Trophoblast cell (in vitro differentiated cells and primary cell): ENCODE data around the gene MCTP2.

Source experiments
- DNase-seq, 2 donors: peaks; one replicate each; pipeline ENCODE4 v3.0.0-alpha.2; 2016
- H2AFZ ChIP-seq: 2 replicates; pipeline ENCODE4 v1.6.1; 2013; ENCODE audit warnings: low read length, moderate library complexity, mild to moderate bottlenecking; ENCODE audit not compliant: insufficient read depth, poor library complexity
- H2AK5ac ChIP-seq: 2 replicates; pipeline ENCODE4 v1.6.1; 2013; ENCODE audit warnings: mild to moderate bottlenecking, low read length
- H2BK120ac ChIP-seq: 2 replicates; pipeline ENCODE4 v1.6.1; 2013; ENCODE audit warnings: low read length, mild to moderate bottlenecking, moderate library complexity; ENCODE audit not compliant: insufficient read depth, poor library complexity
- H2BK12ac ChIP-seq: 2 replicates; pipeline ENCODE4 v1.6.1; 2013; ENCODE audit warnings: mild to moderate bottlenecking, low read length, moderate library complexity
- H2BK5ac ChIP-seq: 2 replicates; pipeline ENCODE4 v1.6.1; 2013; ENCODE audit warnings: low read length, low read depth, moderate library complexity, mild to moderate bottlenecking; ENCODE audit not compliant: poor library complexity
- H3K14ac ChIP-seq: 2 replicates; pipeline ENCODE4 v1.6.1; 2013; ENCODE audit warnings: mild to moderate bottlenecking, low read length
- H3K18ac ChIP-seq: 2 replicates; pipeline ENCODE4 v1.6.1; 2013; ENCODE audit warnings: mild to moderate bottlenecking, low read length
- H3K23ac ChIP-seq: 2 replicates; pipeline ENCODE4 v1.6.1; 2013; ENCODE audit warnings: low read length
- H3K27ac ChIP-seq: 2 replicates; pipeline ENCODE4 v1.5.1; 2013; ENCODE audit warnings: low read depth, mild to moderate bottlenecking, inconsistent platforms, low read length, moderate library complexity
- H3K27me3 ChIP-seq: 2 replicates; pipeline ENCODE4 v1.6.1; 2013; ENCODE audit warnings: inconsistent platforms, mild to moderate bottlenecking, low read length, moderate library complexity; ENCODE audit not compliant: insufficient read depth
- H3K36me3 ChIP-seq, 2 experiments: 1 replicate in 1 of 2; 2 replicates in 1 of 2; pipeline ENCODE4 v1.6.1; 2013; ENCODE audit warnings: low read length in 2 of 2, mild to moderate bottlenecking in 2 of 2, moderate library complexity in 1 of 2; ENCODE audit not compliant: insufficient read depth in 2 of 2, control insufficient read depth in 1 of 2
- H3K4ac ChIP-seq: 2 replicates; pipeline ENCODE4 v1.6.1; 2013; ENCODE audit warnings: low read depth, mild to moderate bottlenecking, low read length, moderate library complexity
- H3K4me1 ChIP-seq, 2 experiments: 1 replicate in 1 of 2; 2 replicates in 1 of 2; pipeline ENCODE4 v1.6.1; 2013; ENCODE audit warnings: low read length in 2 of 2, mild to moderate bottlenecking in 2 of 2, moderate library complexity in 1 of 2; ENCODE audit not compliant: insufficient read depth in 2 of 2, control insufficient read depth in 1 of 2
- H3K4me2 ChIP-seq: 2 replicates; pipeline ENCODE4 v1.6.1; 2013; ENCODE audit warnings: inconsistent platforms, mild to moderate bottlenecking, low read length, moderate library complexity
- H3K4me3 ChIP-seq: 2 replicates; pipeline ENCODE4 v1.5.1; 2013; ENCODE audit warnings: mild to moderate bottlenecking, low read depth, low read length, inconsistent platforms
- H3K79me1 ChIP-seq: one replicate; pipeline ENCODE4 v1.6.1; 2013; ENCODE audit warnings: low read length
- H3K79me2 ChIP-seq: 2 replicates; pipeline ENCODE4 v1.6.1; 2013; ENCODE audit warnings: low read length, mild to moderate bottlenecking; ENCODE audit not compliant: control insufficient read depth, insufficient read depth, poor library complexity
- H3K9ac ChIP-seq: 2 replicates; pipeline ENCODE4 v1.6.1; 2013; ENCODE audit warnings: mild to moderate bottlenecking, low read length
- H3K9me3 ChIP-seq: 2 replicates; pipeline ENCODE4 v1.6.1; 2013; ENCODE audit warnings: low read depth, mild to moderate bottlenecking, control low read depth, inconsistent platforms, low read length; ENCODE audit not compliant: insufficient read depth
- H4K12ac ChIP-seq: 2 replicates; pipeline ENCODE4 v1.6.1; 2013; ENCODE audit warnings: low read depth, mild to moderate bottlenecking, low read length, moderate library complexity
- H4K8ac ChIP-seq: 2 replicates; pipeline ENCODE4 v1.6.1; 2013; ENCODE audit warnings: low read depth, mild to moderate bottlenecking, low read length, moderate library complexity
- H4K91ac ChIP-seq: one replicate; pipeline ENCODE4 v1.6.1; 2013; ENCODE audit warnings: low read depth, mild to moderate bottlenecking, low read length, moderate library complexity
- WGBS: extraction: QIAGEN DNeasy Blood & Tissue Kit; methylation state at CpG from one replicate; pipeline ENCODE4 v1.1.7; 2013; ENCODE audit warnings: missing lambda C conversion rate; ENCODE audit not compliant: insufficient read length, insufficient coverage; ENCODE audit errors: extremely low coverage; 5-methylcytosine and 5-hydroxymethylcytosine counted together

The MCTP2 gene

GRCh38 chr15:94467034-94467433, 235.7 kb downstream of the MCTP2 start:
- Histone ChIP-seq H2BK12ac (no peak overlapping the region), H4K12ac (no peak overlapping the region), H3K14ac (no peak overlapping the region), H4K91ac (no peak overlapping the region), H3K27ac (no peak overlapping the region), H2AFZ (no peak overlapping the region), H3K9me3 (no peaks in the 10 kb centered on the region), H3K79me1 (no peaks in the 10 kb centered on the region), H4K8ac (no peak overlapping the region), H3K36me3 (no peaks in the 10 kb centered on the region), H2AK5ac (no peak overlapping the region), H3K79me2 (no peaks in the 10 kb centered on the region), H3K23ac (no peak overlapping the region), H3K4me3 (no peak overlapping the region), H3K4me2 (no peak overlapping the region), H2BK120ac (no peak overlapping the region), H3K4ac (no peak overlapping the region), H3K27me3 (no peaks in the 10 kb centered on the region), H3K9ac (no peak overlapping the region), H3K18ac (no peak overlapping the region), H2BK5ac (no peak overlapping the region), H3K4me1 (no peaks in the 10 kb centered on the region)
- no CpG with 5 or more reads among the region's 1 CpG for WGBS
- DNase-seq = no peak

DNA sequence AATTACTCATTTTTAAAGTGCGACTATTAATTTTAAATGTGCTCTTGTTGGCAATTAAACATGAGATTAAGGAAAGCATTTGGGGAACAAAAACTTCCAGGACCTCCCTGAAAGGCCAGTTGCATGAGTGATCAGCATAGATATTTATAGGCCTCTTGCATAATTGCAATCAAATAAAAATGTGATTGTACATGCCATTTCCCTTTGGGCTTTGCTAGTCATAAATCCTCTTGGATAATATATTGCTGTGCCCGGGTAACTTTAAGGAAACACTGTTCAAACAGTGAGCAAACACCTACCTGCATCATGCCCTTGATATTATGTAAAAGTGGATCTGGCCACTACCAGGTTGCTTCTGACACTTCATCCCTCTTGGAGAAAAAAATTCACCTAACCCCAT, 239.1 kb downstream of the MCTP2 start:
- Histone ChIP-seq H3K79me2 (no peaks in the 10 kb centered on the region), H3K36me3 (no peaks in the 10 kb centered on the region), H2AFZ (no peak overlapping the region), H3K18ac (no peak overlapping the region), H3K14ac (no peak overlapping the region), H3K4ac (no peak overlapping the region), H2BK5ac (no peak overlapping the region), H3K4me2 (no peak overlapping the region), H3K27ac (no peak overlapping the region), H3K79me1 (no peaks in the 10 kb centered on the region), H2BK120ac (no peak overlapping the region), H3K9me3 (no peaks in the 10 kb centered on the region), H2BK12ac (no peak overlapping the region), H4K12ac (no peak overlapping the region), H3K4me3 (no peak overlapping the region), H3K23ac (no peak overlapping the region), H3K9ac (no peak overlapping the region), H3K27me3 (no peaks in the 10 kb centered on the region), H3K4me1 (no peaks in the 10 kb centered on the region), H4K8ac (no peak overlapping the region), H2AK5ac (no peak overlapping the region), H4K91ac (no peak overlapping the region)
- no CpG with 5 or more reads among the region's 2 CpGs for WGBS
- DNase-seq = no peak

- no peaks in the 10 kb centered on the region for H3K4me1 ChIP-seq
- H4K91ac ChIP-seq = no peak overlapping the region
- no CpG with 5 or more reads among the region's 5 CpGs for WGBS
- no peak overlapping the region for H3K23ac ChIP-seq
- H3K79me2 ChIP-seq = no peaks in the 10 kb centered on the region
- H2BK5ac ChIP-seq = no peak overlapping the region
- H3K18ac ChIP-seq = no peak overlapping the region
- H2AK5ac ChIP-seq = no peak overlapping the region
- H4K8ac ChIP-seq = no peak overlapping the region
- H3K4me2 ChIP-seq = no peak overlapping the region
- H2BK120ac ChIP-seq = no peak overlapping the region
- H3K79me1 ChIP-seq = no peaks in the 10 kb centered on the region
- no peak overlapping the region for H3K4me3 ChIP-seq
- H2BK12ac ChIP-seq = no peak overlapping the region
- no peak overlapping the region for H3K4ac ChIP-seq
- H3K36me3 ChIP-seq = peaks cover 0 to 4% of the 10 kb centered on the region in 2 experiments
- H4K12ac ChIP-seq = no peak overlapping the region
- H3K27me3 ChIP-seq = no peaks in the 10 kb centered on the region
- no peak overlapping the region for H2AFZ ChIP-seq
- no peak overlapping the region for H3K27ac ChIP-seq
- no peak overlapping the region for H3K14ac ChIP-seq
- H3K9ac ChIP-seq = no peak overlapping the region
- H3K9me3 ChIP-seq = no peaks in the 10 kb centered on the region
- no peak for DNase-seq
These were observed 245.3 kb downstream of the MCTP2 start for GRCh38 chr15:94476686-94477085.

DNA sequence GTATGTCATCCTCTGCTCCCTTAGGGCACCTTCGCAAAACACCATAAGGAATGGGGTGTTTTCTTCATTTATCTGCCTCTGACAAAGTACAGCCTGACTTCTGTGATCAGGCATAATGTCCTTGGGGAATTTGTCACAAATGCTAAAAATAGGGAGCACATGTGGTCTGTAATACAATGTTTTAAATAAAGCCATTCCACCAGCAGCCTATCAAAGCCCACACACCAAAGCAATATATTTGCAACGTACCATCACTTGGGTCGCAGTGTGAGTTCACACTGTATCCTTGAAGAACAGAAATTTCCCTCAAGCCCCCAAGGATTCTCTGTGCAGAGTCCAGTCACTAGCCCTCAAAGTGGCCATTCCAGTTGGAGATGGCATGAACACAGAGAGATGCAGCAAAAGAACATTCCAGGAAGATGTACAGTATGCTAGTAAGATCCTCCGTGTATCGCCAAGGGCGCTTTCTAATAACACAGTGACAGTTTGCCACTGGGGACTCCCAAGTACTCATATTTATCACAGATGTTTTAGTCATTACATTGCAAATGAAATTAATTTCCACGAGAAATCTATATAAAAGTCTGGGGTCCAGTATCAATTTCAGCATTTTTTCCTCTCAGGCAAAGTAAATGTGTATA, 246.7 kb downstream of the MCTP2 start:
- H2AK5ac ChIP-seq = no peak overlapping the region
- H3K9me3 ChIP-seq = no peaks in the 10 kb centered on the region
- H3K23ac ChIP-seq = no peak overlapping the region
- no peaks in the 10 kb centered on the region for H3K79me1 ChIP-seq
- no peak for DNase-seq
- H3K4ac ChIP-seq = no peak overlapping the region
- no peaks in the 10 kb centered on the region for H3K4me1 ChIP-seq
- no peaks in the 10 kb centered on the region for H3K79me2 ChIP-seq
- H3K36me3 ChIP-seq = peaks cover 0 to 4% of the 10 kb centered on the region in 2 experiments
- no peak overlapping the region for H4K12ac ChIP-seq
- H3K9ac ChIP-seq = no peak overlapping the region
- H2BK12ac ChIP-seq = no peak overlapping the region
- no peak overlapping the region for H2BK5ac ChIP-seq
- H3K27me3 ChIP-seq = no peaks in the 10 kb centered on the region
- no peak overlapping the region for H3K4me3 ChIP-seq
- no peak overlapping the region for H3K14ac ChIP-seq
- no peak overlapping the region for H4K91ac ChIP-seq
- H3K4me2 ChIP-seq = no peak overlapping the region
- H2BK120ac ChIP-seq = no peak overlapping the region
- H4K8ac ChIP-seq = no peak overlapping the region
- H3K27ac ChIP-seq = no peak overlapping the region
- H3K18ac ChIP-seq = no peak overlapping the region
- no CpG with 5 or more reads among the region's 7 CpGs for WGBS
- H2AFZ ChIP-seq = no peak overlapping the region
